ENCODE results near the gene IRF2.

The IRF2 gene

DNA sequence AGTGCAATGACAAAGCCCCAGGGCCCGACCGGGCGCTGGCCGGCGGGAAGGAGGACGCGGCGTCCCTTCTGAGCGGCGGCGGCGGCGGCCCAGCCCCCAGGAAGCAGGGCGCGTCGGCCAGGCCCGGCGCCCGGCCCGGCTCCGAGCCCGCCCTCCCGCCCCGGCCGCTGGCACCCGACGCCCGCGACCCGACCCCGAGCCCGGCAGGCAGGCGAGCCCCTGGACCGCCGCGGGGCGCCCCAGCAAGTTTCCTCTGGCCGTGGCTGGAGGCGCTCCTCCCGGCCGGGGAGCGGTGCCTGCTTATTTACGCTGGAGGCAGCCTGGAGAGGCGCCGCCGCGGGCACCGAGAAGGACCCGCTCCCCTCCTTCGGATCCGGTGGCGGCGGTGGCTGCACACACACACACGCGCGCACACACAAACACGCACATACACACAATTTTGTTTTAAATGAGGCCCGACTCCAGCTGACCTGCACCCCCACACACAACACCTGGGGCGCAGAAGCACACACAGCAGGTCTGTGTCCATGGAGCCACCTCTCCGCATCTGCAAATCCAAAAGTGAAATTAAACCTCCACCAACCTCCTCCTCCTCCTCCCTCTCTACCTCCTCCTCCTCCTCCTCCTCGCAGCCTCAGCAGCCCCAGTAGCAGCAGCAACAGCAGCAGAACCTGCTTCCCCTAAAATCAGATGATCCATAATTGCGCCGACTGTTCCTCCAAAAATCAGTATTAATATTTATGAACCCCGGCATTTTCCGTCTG, 669 bp downstream of the IRF2 start:
- DNase-seq: peak; percentile 59

DNA sequence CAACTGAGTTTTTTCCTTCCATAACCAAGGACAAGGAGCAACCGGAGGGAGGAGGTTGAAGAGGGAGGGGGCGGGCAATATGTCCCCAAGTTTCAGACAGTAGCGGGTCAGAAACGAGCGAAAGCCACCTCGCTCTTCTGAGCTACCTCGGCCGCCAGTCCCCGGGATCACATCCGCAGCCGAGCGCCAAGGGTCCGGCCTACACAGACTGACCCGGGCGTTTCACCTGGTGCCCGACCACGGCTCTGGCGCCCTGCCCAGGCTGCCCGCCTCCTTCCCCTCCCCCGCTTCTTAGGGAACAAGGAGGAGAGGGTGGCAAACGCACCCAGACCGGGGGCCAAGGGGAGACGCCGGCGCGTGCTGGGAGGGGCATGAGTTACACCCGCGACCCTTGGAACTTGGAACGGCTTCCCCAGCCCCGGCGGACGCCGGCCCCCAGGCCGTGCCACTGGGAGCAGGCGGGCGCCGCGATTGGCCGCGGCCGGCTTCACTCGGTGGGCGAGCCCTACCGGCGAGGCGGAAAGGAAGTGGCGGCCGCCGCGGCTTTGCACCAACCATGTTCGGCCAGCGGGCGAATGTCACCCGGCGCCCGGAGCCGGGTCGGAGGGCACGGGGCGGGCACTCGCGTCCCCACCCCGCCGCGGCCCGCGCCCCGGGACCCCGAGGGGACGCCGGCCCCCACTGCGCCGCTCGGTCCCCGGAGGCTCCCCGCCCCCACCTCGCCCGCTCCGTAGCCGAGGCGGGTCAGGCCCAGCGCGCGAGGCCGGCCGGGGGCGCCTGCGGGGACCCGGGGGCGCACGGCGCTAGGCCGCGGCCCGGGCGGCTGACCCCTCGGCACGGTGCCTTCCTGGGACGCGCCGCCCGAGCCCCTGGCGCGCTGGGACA, 1.5 kb downstream of the IRF2 start:
- DNase-seq: peak; percentile 39

DNA sequence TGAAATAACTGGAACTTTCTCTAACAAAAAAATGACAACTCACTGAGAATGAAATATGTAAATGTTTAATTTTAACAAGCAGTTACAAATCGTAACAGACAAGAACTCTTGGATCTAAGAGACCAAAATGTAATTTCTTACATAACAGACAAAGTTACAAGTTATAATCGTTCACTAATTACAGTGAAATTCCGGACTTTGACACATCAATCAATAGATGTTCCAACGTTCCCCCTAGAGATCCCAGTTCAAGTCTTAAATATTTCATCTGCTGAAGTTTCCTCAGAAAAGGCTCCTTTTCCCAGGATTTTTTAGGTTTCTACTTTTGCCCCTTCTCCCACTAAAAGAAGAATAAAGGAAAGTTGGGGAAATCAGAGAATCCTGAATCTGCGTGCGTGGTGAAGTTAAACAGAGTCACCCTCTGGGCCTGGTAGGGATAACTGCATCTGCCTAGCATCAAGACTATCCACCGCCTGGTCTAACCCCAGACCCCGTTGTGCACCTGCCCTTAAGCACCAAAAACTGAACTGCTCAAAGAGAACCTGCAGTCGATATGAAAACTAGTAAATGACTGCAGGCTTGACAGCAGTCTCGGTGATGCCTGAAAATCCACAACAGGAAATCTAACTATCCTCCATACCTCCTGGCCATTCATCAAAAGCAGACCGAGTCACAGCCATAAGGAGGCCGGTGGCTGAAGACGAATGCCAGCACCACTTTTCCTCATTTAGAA, 2.3 kb downstream of the IRF2 start:
- DNase-seq: peak; percentile 21

DNA sequence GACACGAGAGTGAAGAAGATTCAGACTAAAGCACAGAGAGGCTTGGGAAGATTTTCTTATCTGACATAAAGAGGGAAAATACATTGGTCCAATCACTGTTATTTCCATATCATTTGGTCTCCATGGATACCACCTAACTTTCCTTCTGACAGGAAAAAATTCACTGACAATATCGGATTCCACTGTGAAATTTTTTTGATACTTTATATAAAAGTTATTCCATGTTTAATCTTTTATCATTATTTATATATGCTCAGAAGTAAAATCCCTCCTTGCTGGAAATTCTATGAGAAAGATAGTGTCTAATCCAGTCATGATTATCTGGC, 3.6 kb downstream of the IRF2 start:
- DNase-seq: no peak

DNA sequence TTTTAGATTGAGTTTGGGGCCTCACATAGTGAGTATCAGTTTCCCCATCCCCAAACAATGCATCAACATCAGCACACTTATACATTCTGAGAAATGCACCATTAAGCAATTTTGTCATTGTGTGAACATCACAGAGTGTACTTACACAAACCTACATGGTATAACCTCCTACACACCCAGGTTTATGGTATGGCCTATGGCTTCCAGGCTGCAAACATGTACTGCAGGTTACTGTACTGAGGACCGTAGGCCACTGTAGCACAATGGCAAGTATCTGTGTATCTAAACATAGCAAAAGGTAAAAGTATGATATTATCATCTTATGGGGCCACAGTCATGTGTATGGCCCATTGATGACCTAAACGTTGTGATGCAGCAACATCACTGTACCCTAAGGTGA, 7.7 kb downstream of the IRF2 start:
- DNase-seq: no peak

DNA sequence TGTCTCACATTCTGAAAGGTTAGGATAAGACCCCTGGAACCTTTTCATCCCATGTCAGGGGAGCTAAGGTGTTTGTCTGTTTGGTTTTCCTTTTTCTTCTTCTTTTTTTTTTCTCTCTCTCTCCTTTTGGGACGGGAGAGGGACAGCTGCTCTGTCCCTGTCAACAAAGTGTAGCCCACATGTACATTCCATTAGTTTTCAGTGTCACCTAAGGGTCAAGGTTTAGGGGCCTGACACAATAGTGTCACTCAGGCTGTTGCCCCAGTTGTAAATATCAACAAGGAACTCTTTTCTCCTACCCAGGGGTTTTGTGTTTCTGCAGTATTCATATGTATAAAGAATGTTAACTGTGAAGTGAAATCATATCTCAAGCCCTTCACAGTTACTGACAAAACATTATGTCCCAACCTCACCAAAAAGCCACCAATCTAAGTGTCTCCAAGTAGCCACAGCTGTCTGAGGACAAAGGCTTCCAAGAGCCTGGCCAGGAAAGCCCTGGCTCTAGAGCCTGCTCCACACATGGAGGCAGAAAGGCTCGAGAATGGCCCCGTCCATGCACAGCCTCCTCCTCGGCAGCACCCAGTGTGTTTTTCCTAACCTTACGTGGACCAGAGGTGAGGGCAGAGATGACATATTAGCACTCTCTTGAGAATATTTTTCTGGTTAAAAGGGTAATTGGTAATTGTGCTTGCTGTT, 9.4 kb downstream of the IRF2 start:
- DNase-seq: no peak

DNA sequence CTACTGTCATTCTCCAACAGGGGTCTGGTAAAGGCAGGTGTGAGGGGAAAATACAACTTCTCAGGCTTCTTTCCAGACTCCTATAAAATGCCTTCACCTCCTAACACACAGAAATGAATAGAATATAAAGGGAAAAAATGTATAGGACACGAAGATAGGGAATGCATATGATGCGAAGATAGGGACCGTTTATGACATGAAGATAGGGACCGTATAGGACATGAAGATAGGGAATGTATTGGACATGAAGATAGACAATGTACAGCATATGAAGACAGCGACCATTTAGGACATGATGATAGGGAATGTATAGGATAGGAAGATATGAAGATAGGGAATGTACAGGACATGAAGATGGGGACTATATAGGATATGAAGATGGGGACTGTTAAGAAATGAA, 10.5 kb downstream of the IRF2 start:
- no peak for DNase-seq

DNA sequence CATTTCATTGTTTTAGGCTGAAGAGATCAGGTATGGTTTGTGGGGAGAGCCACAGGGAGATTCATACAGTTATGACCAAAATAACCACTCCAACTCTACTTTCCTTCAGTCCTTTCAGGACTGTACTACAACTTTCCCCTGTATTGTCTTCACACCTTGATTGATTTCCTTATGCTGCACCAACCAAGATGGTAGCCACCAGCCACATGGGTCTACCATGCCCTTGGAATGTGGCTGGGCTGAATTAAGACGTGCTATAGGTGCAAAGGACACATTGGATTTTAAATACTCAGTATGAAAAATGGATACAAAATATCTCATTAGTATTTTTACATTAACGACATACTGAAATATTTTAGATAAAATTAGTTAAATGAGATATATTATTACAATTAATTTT, 11.2 kb downstream of the IRF2 start:
- no peak for DNase-seq

DNA sequence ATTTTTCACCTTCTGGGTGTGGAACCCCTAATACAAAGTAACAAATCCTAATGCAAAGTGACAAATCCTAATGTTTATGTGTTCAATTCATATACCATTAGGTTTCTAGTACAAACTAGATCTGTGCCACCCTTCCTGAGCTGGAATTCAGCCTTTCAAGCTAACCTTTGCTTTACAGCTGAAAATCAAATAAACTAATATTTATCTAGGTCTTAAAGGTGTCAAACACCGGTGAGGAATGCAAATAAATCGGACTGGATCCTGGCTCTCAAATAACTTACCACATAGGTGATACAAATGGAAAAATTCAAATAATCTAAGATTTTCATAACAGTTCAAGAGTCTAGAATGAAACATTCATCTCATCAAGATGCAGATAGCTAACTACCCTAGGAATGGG, 11.6 kb downstream of the IRF2 start:
- DNase-seq: no peak

DNA sequence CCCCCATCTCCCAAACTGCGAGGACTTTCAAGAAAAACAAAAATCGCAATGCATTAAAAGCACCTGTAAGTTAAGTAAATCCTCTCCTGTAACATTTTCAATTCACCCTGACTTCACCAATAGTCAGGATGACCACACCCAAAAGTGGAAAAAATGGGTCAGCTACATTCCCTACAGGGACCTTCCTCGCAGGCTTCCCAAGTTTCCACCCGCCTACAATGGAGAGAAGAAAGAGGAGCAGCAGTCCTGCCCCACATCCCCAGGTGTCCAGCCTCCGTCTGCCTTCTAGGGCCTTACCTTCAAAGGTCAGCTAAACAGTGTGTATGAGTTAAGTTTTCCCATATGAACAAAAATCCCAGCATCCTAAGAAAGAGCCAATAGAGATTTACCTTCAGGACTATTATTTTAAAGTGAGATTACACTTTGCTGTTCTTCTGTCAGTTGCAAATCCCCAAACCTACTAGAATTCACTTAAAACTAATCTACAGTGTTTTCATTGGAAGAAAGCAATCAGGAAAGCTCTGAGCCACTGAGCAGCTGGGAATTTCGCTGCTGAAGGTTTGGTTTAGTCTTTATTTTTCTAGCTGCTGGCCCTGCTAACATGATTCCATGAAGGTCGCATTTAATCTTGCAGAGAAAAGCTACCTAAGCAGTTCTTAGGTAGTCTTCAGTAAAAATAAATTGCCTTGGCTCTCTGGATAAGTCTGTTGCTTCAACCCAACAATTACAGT, 12.5 kb downstream of the IRF2 start:
- no peak for DNase-seq

DNA sequence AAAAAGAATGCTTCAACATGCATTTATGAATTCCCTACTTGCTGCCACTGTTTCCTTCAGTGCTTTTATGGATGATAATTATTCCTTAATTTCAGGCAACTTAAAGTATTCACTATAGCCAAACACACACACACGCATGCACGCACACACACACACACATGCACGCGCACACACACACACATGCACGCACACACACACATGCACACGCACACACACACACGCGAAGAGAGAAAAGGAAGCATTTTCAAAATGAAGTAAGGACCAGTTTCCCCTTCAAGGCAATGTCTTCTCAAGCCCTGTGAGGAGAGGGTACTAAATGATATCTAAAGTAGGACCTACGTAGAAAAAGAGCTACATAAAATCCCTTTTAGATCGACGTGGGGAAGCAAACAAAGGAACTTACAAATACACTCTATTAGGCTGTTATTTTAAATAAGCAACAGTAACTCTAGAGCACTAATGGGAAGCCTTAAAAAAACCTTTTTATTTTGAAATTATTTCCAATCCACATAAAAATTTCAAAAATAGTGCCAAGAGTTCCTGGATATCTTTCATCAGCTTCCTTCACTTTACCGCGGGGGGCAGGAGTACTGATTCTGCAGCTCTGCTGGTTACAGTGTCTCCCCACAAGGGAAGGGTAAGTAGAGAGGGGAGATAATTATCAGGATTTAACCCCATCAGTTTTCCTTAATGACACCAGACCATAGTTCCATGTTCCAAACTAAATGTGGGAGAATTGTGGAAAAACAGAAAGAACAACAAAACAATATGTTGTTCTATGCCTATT, 13.7 kb downstream of the IRF2 start:
- no peak for DNase-seq

DNA sequence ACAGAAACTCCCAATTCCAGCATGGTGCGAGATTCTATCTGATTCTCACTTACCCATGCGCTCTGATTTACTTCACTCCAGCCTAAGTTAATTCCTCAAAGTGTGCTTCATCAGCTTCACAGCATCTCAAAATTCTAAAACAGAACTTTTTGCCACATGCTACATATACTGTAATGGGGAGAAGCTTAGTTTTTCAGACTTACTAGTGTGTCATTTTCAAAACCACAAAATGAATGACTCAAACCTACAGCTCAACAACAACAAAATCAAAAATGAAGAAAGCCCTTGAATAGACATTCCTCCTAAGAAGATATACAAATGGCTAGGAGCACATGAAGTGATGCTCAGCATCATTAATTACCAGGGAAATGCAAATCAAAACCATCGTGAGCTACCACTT, 14.9 kb downstream of the IRF2 start:
- DNase-seq: no peak

DNA sequence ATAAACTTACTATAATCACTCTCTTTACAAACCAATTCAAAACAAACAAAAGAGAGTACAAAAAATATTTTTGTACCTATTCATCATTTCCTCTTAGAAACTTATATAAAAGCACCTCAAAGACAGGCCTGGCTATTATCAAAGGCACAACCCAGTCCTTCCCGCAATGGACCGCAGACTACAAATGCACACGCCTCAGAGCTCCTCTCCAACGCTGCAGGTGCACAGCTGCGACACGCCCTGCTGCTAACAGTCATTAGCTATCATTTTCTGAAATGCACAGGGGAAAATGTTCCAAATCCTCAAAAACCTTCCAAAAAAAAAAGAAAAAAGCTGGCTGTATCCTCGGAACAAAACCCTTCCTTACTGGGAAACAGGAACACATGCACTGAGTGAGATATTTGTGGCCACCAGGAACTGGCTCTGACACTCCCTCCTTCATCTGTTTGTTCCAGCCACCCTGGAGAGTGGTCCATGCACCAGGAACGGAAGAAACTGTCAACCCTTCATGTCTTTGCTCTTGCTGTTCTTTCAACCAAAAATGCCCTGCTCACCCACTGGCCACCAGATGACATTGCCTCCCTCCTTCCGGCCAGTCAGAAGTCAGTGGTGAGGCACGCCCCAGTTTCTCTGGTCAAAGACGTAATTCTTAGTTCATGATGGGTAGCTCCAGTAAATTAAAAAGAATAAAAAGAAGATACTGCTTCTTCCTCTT, 16.7 kb downstream of the IRF2 start:
- no peak for DNase-seq

DNA sequence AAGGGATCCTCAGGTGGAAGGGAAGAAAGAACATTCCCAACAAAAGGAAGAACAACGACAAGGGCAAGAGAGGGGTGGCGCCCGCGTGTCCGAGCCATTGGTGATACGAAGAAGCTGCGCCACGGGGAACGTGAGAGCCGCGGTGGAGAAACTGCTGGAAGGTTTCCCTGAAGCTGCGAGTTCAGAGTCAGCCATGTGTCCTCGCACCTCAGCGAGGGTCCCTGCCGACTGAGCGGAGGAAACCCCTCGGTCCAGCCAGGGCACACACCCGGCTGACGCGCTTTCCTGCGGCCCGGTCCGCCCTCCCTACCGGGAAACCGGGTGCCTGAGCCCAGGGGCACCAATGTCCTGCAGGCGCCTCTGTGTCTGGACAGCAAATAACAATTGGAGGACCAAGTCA, 18.0 kb downstream of the IRF2 start:
- DNase-seq: no peak

DNA sequence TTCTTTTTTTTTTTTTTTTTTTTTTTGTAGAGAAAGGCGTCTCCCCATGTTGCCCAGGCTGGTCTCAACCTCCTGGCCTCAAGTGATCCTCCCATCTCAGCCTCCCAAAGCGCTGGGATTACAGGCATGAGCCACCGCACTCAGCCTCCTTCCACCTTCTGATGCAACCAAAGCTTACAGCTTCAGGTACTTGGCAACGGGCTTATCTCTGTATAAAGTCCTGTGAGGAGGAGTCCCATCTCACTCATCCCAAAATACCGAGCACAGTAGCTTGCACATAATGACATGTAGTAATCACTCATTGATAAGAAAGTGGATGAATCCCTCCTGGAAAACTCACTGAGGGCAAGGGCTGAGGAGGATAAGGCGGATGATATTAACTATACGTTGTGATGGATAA, 19.1 kb downstream of the IRF2 start:
- DNase-seq: no peak

DNA sequence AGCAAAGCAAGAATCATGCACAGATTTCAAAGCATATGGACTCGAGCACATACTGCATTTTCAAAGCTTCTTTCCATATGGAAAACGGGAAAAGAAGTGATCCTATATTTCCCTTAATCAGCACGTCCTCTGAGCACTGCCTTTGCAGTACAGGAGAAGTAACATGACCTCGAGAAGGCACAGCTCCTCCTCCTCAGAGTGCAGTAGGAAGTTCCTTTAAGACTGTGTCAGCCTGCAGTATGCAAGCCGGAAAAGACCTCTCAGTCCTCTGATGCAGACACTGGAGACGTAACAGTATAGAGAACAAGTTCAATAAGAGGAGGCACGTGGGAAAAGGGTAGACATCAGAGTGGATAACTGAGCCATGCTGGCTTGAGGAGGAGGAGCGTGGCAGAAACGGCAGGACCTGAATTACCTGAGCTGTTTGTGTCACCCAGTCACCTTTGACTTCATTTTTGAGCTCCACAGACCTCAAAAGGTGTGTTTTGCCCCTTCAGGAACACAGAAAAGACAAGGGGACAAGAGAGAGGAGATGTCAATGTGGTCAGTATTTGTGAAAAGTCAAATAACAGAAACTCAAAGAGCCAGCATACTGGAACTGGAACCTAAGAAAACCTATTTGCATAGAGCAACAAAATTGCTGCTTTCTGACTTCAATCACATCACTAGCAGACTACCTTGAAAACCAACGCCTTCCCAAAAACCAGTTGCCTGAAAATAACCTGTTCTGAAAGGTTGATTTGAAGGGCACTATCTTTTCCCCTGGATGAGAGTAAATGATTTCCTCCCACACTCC, 20.8 kb downstream of the IRF2 start:
- peak; percentile 21 for DNase-seq

DNA sequence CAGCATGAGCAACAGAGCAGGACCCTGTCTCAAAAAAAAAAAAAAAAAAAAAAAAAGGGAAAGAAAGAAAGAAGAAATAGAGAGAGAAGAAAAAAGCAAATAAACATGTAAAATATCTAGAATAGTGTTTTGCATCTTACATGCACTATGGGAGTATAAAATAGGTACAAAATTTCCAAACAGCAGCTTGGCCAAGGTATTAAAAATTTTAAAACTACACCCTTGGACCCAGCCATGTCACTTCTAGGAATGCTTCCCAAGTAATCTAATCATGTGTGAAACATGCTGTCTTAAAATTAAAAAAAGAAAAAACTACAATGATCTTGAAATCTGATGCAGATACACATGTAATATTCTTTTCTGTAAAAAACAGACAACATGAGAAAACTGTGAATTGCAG, 21.6 kb downstream of the IRF2 start:
- DNase-seq: no peak

DNA sequence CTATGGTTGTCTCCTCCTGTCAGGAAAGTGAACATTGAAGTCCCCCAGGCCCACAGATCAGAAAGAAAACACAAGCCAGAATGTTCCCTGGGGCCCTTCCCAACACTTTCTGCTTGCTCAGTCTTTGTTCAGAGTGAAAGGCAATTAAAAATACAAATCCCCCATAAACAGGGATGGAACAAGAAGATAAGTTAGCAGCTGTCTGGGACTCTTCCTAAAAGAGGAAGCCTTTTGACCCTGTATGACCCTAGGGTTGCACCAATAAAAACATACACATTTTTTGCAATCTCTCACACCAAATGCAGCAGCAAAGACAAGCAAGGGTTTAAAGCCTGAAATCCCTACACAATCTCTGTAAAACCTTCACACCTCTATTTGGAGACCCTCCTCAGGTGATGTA, 22.6 kb downstream of the IRF2 start:
- DNase-seq: no peak

DNA sequence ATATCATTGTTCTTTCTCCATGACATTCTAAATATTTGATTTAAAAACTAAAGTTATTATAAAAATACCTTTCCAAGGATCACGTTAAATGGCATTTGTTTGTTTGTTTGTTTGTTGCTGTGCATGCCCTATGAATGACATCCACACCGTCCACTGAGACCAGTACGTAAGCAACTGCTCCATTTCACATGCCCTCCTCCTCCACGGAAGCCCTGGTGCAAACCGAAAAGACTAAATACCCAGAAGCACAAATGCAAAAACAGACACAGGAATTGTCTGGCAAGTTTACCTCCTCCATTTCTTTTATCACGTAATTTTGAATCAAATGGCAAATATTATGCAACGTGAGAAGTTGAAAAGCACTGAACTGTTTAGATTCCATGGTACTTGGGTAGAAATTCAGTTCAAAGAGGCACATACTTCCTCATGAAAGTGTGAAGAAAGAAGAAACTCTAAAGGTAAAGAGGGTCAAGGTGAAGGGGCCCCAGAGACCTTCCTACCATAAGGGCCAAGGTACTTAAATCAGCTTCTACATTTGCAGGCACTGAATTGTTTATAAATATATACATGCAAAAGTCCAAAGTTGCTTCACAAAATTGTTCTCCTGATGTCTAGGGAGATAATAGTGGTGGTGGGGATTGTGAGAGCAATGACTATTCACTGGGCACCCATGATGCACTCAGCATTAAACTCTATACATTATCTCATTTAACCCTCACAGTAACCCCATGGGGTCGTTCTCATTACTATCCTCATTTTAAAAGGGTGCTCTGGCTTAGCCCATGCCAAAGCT, 23.4 kb downstream of the IRF2 start:
- no peak for DNase-seq
